HG02970 (cell line): ENCODE measurements around the gene MYH9.

Experiments
- ATAC-seq: cut with Tn5 transposase; IDR thresholded peaks from one replicate; pipeline ENCODE4 v1.9.1; 2021; ENCODE audit warnings: mild to moderate bottlenecking, moderate library complexity, moderate number of reproducible peaks; ENCODE audit not compliant: unreplicated experiment, low FRiP score

The MYH9 gene

DNA sequence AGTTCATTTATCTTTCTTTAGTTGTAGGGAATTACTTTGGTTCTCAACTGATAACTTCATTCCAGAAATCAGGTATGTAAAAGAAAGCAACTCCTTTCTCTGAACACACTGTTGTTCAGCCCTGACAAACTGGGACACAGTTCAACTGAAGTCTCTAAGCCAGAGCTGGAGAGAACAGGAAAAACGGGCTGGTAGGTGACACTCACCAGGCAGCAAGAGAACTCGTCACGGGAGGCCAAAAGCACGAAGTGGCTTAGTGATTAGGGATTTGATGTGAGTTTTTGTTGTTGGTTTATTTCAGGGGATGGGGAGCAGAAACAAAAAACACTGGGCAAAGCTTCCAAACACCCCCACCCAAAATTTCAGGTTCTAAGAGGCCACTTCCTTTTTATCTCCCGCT is 54.1 kb downstream of the MYH9 start:
- no peak for ATAC-seq

DNA sequence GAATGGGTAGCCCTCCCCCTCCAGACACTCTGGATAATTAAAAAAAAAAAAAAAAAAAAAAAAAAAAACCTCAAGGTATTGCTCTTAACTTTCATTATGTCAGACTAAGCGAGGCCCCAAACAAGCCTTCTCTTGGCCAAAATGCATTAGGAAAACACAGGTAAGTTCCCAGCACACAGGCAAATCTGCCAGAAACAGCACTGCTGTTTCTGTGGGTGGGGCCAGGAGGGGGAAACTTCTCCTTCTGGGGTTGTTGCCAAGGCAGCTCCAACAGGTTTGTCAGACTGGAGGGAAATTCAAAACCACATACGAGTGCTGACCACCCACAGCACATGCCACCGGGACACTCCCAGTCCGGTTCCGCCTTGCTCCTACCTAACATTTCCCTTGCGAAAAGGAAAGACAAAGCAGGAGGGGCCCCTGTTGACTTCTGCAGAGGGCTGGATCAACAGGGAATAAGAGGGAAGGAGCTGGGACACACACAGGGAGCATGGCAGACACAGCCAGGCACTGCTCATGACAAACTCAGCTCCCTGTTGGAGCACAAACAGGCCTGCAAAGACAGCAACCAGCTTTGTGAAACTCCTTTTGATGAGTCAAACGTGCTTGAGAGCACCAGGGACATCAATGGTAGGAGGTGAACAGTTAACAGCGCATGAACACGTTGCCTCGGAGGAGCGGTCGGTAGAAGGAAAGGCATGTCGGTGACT is 55.0 kb downstream of the MYH9 start:
- ATAC-seq = no peak

DNA sequence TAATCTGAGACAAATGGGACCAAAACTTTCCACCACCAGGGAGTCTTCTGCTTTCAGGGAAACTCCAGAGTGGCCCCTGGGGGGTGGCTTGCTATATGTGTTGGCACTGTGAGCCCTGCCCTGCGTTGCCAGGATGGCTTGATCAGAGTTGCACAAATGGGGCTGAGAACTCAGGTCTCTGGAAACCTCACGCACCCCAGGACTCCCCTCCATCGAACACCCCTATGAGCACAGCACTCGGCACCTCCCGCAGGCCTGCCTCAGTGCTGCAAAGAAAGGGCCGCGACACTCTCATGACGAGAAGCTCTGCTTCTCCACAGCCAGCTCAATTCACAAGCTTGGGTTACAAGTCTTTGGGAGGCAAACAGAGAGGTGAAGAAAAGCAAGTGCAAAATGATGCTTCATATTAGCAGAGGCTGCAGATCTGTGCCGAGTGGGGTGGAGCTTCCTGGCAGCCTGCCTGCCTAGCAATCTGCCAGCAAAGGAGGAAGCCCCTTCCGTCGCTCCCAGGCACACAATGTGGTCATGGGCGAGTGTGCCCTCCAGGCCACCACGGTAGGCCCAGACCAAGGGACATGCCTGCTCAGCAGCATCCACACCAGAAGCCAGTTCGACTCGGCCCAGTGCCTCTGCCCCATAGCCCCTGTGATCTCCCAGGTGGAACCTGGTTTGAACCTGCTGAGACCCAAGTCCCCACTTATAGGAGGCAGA is 55.7 kb downstream of the MYH9 start:
- ATAC-seq = no peak

GRCh38 chr22:36331306-36331911 is 56.4 kb downstream of the MYH9 start:
- no peak for ATAC-seq

DNA sequence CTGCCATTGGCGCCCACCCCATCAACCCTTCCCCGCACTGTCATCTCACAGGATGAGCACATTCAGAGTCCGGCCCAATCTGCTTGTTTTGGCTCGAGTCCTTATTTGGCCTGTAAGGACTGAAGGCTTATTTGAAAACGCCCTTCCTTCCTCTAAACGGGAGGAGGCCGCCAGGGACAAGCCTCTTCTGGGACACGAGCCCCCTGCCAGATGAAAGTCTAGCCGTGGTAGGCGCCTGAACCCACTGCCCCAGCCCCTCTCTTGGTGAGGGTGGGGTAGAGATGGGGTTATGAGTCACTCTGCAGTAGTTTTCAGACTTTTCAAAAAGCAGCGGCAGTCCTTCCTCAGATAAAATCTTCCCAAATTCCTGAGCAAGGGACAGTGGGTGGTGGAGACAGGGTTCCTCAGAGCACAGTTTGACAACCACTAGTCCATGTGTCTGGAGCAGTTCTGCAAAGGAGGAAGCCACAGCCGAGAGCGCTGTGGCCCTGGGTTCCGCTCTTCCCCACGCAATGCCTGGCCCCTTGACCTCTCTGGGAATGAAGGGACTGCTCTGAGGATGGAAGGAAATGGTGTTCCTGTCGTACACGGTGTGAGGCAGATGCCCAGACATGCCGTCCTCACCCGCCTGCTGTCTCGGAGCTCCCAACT is 57.0 kb downstream of the MYH9 start:
- ATAC-seq = no peak

GRCh38 chr22:36330127-36330526 is 57.6 kb downstream of the MYH9 start:
- no peak for ATAC-seq

- no peak for ATAC-seq
These were observed 58.3 kb downstream of the MYH9 start for GRCh38 chr22:36329254-36330078.

DNA sequence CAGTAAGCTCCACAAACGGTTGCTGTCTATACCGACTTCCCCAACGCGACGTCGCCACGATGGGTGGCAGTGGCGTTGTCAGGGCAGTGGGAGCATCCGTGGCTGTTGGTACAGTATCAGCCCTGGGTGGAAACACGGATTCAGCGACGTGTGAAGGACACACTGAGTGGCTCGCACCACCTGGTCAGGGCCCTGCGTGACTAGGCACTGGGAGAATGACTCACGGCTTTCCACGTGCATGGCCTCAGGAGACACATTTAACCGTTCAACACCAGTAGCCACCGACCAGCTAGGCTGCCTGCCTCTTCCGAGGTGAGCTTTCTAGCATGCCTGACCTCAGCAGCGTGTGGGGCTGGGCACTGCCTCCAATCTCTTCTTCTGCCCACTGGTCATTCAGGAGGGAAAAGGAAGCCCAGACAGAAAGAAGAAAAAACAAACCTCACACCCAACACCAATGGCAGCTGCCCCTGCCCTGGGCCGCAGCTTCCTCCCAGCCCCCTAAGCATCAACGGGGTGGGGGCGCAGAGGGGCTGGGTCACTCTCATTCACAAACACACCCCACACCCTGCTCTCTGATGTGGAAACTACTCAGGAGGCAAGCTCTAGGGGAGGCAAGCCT is 59.0 kb downstream of the MYH9 start:
- ATAC-seq = no peak

- ATAC-seq = no peak
These were observed 59.7 kb downstream of the MYH9 start for GRCh38 chr22:36327922-36328551.

DNA sequence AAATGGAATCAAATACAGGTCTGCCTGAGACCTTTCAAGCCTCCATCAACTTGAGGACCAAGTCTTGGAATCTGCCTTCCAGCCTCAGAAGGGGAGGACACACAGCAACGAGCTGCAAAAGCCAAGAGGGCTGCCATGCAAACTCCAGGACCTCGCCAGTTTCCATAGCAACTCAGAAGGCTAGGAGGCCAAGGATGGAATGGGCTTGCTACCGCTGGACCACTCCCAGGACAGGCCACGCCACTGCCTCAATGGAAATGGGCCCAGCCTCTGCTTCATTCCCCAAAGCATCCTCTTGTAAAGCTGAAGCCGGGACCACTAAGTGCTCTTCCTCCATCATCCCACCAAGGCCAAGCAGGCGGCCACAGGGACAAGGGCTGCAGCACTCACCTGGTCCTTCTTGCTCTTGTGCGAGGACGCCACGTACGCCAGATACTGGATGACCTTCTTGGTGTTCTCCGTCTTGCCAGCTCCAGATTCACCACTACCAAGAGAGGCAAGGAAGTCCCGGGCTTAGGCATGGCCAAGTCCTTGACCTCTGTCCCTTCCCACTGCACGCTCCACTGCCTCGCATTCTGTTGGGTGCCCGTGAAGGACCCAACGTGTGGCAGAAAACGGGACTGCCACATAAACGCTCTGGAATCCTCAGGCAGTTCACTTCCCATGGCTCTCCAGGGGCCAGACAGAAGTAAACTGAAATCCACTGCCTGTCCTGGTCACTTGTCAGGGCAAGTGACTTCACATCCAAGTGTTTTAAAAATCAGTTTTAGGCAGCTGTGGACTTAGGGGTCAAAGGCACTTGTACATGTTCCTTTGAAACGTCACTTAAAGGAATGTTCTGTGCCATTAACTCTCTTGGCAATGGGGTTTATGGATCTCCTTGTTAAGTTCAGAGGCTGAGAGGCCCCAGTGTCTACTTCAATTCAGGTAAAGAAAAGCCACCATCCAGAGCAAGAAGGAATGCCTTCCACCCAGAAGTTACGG is 61.3 kb downstream of the MYH9 start:
- no peak for ATAC-seq

- ATAC-seq = no peak
These were observed 62.4 kb downstream of the MYH9 start for GRCh38 chr22:36325154-36326031.

DNA sequence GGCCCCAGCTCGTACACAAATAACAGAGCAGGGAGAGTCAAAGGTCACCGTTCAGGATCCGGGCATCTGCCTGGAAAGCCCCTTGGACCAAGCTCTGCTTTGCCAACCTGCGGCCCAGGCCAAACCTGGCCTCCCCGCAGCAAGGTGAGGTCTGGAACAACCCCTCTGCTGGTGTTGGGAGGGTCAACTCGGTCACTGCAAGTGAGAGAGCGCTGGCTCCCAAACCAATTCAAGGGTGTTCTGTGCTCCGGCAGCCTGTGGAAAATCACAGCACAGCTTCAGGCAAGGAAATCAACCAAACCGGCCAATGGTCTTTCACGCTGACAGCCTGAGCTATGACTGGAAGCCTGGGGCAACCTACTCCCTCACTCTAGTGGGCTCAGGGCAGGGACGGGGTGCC is 63.4 kb downstream of the MYH9 start:
- no peak for ATAC-seq

DNA sequence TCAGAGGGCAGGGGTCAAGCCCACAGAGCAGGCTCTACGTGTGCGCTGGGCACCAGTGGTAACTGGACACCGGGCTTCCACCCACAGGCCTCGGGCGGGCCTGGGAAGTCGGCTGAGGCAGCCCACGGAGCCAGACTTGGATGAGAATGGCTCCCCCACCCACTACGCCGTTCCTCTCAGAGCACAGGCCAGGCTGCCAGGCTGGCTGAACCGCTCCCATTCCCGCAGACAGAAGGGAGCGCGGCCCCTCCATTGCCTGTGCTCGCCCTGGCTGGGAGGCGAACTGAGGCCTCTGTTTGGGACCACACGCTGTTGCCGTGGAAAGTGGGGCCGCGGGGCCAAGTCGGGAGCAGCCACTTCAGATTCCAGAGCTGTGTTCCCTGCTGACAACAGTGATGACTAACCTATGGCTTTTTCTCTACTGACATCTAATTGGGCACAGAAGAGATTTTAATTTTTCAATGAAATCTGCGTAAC is 63.9 kb downstream of the MYH9 start:
- no peak for ATAC-seq

GRCh38 chr22:36323182-36323854 is 64.4 kb downstream of the MYH9 start:
- no peak for ATAC-seq

- no peak for ATAC-seq
These were observed 65.2 kb downstream of the MYH9 start for GRCh38 chr22:36322602-36322915.

DNA sequence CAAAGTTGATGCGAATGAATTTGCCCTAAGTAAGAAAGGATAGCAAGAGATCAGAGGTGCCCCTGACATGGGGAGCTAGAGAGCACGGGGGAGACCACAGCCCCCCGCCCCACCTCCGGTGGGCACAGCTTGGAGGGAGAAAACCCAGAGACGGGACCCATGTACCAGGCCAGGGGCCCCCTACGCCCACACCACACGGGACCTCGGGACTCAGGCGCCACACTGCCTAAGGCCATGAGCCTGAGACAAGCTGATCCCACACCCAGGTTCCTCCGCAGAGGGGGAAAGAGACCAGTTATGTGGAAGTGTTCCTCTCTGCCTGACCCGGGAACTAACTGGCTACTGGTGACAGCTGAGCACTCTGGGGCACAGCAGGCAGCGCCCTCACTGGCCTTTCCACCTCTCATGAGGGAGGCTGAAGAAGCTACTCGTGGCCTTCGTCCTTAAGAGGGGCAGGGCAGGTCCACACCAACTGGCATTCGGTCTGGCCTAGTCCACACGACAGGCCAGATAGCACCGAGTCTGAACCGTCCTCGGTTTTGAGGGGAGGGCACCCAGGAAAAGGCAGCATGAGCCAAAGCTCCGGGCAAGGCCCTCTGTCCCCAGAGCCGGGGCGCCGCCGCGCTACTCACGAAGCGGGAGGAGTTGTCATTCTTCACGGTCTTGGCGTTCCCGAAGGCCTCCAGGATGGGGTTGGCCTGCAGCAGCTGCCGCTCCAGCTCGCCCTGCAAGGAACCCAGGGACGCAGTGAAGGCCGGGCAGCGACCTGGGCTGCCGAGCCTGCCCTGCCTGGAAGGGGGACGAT is 65.8 kb downstream of the MYH9 start:
- ATAC-seq = no peak
